Parathyroid adenoma (tissue), 2 donors: ENCODE data around the gene FBLN7.

Experiments used
- H2AFZ ChIP-seq: fragments of 300-600 bp; sonication (generic); one replicate; pipeline ENCODE4 v1.7.0; 2017; ENCODE audit warnings: antibody characterized with exemption, mild to moderate bottlenecking
- H3K27ac ChIP-seq: fragments of 300-600 bp; sonication (generic); one replicate; pipeline ENCODE4 v1.7.0; 2017
- H3K27me3 ChIP-seq: fragments of 300-600 bp; sonication (generic); one replicate; pipeline ENCODE4 v1.7.0; 2017; ENCODE audit warnings: low read length; ENCODE audit not compliant: control insufficient read depth, insufficient read depth
- H3K36me3 ChIP-seq: fragments of 300-600 bp; sonication (generic); one replicate; pipeline ENCODE4 v1.7.0; 2017; ENCODE audit warnings: low read length; ENCODE audit not compliant: control insufficient read depth, insufficient read depth
- H3K4me1 ChIP-seq: fragments of 300-600 bp; sonication (generic); one replicate; pipeline ENCODE4 v1.7.0; 2017; ENCODE audit warnings: control low read depth
- H3K4me2 ChIP-seq: fragments of 300-600 bp; sonication (generic); one replicate; pipeline ENCODE4 v1.7.0; 2017; ENCODE audit warnings: low read length
- H3K4me3 ChIP-seq: fragments of 300-600 bp; sonication (generic); one replicate; pipeline ENCODE4 v1.7.0; 2017; ENCODE audit warnings: low read depth, low read length
- H3K79me2 ChIP-seq: fragments of 300-600 bp; sonication (generic); one replicate; pipeline ENCODE4 v1.7.0; 2017; ENCODE audit warnings: control low read depth
- H3K9ac ChIP-seq: fragments of 300-600 bp; sonication (generic); one replicate; pipeline ENCODE4 v1.7.0; 2017; ENCODE audit warnings: mild to moderate bottlenecking
- H3K9me3 ChIP-seq: fragments of 300-600 bp; sonication (generic); one replicate; pipeline ENCODE4 v1.7.0; 2017; ENCODE audit warnings: low read length; ENCODE audit not compliant: control insufficient read depth
- TF ChIP-seq, protein P1 (sequence below): fragments of 300-600 bp; sonication (generic); IDR thresholded peaks from one replicate; pipeline ENCODE4 v1.7.0; 2017; ENCODE audit warnings: antibody characterized with exemption, mild to moderate bottlenecking
- donor health status: primary hyperparathyroidism.

FBLN7 gene

GRCh38 chr2:112150851-112151250, 12.7 kb downstream of the FBLN7 start:
- H3K27ac ChIP-seq: no peak overlapping the region
- no peak overlapping the region for H3K4me3 ChIP-seq
- H3K4me2 ChIP-seq: no peak overlapping the region
- H3K4me1 ChIP-seq: no peaks in the 10 kb centered on the region
- no peak overlapping the region for H2AFZ ChIP-seq
- no peaks in the 10 kb centered on the region for H3K79me2 ChIP-seq
- no peaks in the 10 kb centered on the region for H3K36me3 ChIP-seq
- TF ChIP-seq, protein P1, sequence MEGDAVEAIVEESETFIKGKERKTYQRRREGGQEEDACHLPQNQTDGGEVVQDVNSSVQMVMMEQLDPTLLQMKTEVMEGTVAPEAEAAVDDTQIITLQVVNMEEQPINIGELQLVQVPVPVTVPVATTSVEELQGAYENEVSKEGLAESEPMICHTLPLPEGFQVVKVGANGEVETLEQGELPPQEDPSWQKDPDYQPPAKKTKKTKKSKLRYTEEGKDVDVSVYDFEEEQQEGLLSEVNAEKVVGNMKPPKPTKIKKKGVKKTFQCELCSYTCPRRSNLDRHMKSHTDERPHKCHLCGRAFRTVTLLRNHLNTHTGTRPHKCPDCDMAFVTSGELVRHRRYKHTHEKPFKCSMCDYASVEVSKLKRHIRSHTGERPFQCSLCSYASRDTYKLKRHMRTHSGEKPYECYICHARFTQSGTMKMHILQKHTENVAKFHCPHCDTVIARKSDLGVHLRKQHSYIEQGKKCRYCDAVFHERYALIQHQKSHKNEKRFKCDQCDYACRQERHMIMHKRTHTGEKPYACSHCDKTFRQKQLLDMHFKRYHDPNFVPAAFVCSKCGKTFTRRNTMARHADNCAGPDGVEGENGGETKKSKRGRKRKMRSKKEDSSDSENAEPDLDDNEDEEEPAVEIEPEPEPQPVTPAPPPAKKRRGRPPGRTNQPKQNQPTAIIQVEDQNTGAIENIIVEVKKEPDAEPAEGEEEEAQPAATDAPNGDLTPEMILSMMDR: no peak
- H3K9me3 ChIP-seq: no peaks in the 10 kb centered on the region
- H3K27me3 ChIP-seq: no peaks in the 10 kb centered on the region
- H3K9ac ChIP-seq: no peak overlapping the region

DNA sequence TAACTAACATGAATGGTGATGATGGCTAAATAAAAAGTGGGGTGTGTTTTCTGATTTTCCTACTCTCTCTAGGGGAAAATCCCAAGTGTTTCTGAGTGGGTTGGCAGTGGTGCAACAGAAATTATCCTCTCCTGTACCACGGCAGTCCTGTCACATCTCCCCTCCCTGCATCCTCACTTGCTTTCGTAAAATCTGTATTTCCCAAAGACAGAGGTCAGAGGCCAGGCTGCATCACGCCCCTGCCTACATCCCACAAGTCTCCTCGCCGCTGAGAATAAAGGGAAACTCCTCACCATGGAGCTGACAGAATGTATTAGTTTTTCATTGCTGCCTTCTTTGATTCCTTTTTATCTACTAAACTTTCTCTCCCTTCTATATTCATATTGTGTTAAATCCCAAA, 13.1 kb downstream of the FBLN7 start:
- no peak overlapping the region for H3K27ac ChIP-seq
- no peak overlapping the region for H3K4me2 ChIP-seq
- no peak overlapping the region for H2AFZ ChIP-seq
- no peaks in the 10 kb centered on the region for H3K4me1 ChIP-seq
- no peak overlapping the region for H3K9ac ChIP-seq
- no peaks in the 10 kb centered on the region for H3K9me3 ChIP-seq
- H3K4me3 ChIP-seq: no peak overlapping the region
- no peaks in the 10 kb centered on the region for H3K79me2 ChIP-seq
- H3K36me3 ChIP-seq: no peaks in the 10 kb centered on the region
- TF ChIP-seq, protein P1: no peak
- H3K27me3 ChIP-seq: no peaks in the 10 kb centered on the region

GRCh38 chr2:112151701-112152440, 13.7 kb downstream of the FBLN7 start:
- TF ChIP-seq, protein P1: no peak
- H2AFZ ChIP-seq: no peak overlapping the region
- H3K4me2 ChIP-seq: no peak overlapping the region
- H3K9ac ChIP-seq: no peak overlapping the region
- H3K36me3 ChIP-seq: no peaks in the 10 kb centered on the region
- H3K4me1 ChIP-seq: no peaks in the 10 kb centered on the region
- H3K79me2 ChIP-seq: no peaks in the 10 kb centered on the region
- H3K4me3 ChIP-seq: no peak overlapping the region
- no peaks in the 10 kb centered on the region for H3K27me3 ChIP-seq
- no peaks in the 10 kb centered on the region for H3K9me3 ChIP-seq
- H3K27ac ChIP-seq: no peak overlapping the region

DNA sequence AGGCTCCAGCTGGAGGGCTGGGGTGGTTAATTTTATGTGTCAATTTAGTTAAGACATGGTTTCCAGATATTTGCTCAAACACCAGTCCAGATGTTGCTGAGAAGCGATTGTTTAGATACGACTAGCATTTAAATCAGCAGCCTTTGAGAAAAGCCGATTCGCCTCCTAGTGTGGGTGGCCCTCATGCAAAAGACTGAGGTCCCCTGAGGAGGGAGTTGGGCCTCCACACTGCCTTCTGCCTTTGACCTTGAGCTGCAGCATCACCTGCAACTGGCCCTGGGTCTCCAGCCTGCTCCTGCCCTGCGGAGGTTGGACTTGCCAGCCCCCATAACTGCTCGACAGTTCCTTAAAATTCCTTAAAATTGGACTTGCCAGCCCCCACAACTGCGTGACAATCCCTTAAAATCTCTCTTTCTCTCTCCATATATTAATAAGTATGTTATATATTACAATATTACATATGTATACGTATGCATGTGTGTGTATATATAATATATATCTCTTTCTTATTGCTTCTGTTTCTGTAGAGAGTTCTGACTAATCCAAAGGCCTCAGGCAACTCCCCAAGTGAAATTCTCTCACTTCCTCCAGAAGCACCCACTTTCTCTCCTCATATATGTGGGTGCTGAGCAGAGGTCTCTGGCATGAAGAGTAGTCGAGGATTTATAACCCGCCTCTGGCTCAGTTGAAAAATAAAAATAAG, 14.4 kb downstream of the FBLN7 start:
- no peak overlapping the region for H3K4me2 ChIP-seq
- H3K9me3 ChIP-seq: no peaks in the 10 kb centered on the region
- no peaks in the 10 kb centered on the region for H3K79me2 ChIP-seq
- no peak overlapping the region for H3K4me3 ChIP-seq
- H3K36me3 ChIP-seq: no peaks in the 10 kb centered on the region
- H3K4me1 ChIP-seq: no peaks in the 10 kb centered on the region
- no peak overlapping the region for H2AFZ ChIP-seq
- no peaks in the 10 kb centered on the region for H3K27me3 ChIP-seq
- TF ChIP-seq, protein P1: no peak
- H3K9ac ChIP-seq: no peak overlapping the region
- no peak overlapping the region for H3K27ac ChIP-seq

DNA sequence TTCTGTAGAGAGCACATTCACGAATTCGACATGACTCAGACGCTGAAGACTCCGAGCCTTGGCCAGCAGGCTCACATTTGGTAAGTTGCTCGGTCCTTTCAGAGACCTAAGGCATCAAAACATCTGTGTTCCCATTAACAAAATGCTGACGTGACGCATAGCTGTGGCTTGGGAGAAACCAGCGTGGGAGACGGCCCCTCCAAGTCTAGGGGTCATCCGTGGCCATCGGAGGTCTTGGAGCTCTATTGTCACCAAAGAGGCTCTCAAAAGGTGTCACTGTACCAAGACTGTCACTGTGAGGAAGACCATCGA, 14.9 kb downstream of the FBLN7 start:
- H3K4me3 ChIP-seq: no peak overlapping the region
- H3K4me2 ChIP-seq: no peak overlapping the region
- no peaks in the 10 kb centered on the region for H3K36me3 ChIP-seq
- TF ChIP-seq, protein P1: no peak
- H3K27ac ChIP-seq: no peak overlapping the region
- H3K9ac ChIP-seq: no peak overlapping the region
- no peak overlapping the region for H2AFZ ChIP-seq
- no peaks in the 10 kb centered on the region for H3K79me2 ChIP-seq
- no peaks in the 10 kb centered on the region for H3K9me3 ChIP-seq
- no peaks in the 10 kb centered on the region for H3K4me1 ChIP-seq
- H3K27me3 ChIP-seq: no peaks in the 10 kb centered on the region
